ENCODE measurements around the gene SCRT2.
"Not testable (repeated sequence)": the region's sequence is repeated elsewhere in the genome, so short reads cannot be mapped to it uniquely, and the experiment has no call there.

Gene SCRT2

GRCh38 chr20:701401-702129, 26.0 kb upstream of the SCRT2 start:
- DNase-seq (ENCODE audit: low read depth, low spot score) = no peak

- DNase-seq (ENCODE audit: low read depth, low spot score) = no peak
Observed at GRCh38 chr20:699811-700338, 24.3 kb upstream of the SCRT2 start.

- DNase-seq (ENCODE audit: low read depth, low spot score) = no peak
Observed at GRCh38 chr20:699342-699741, 23.7 kb upstream of the SCRT2 start.

- no peak for DNase-seq (ENCODE audit: low read depth, low spot score)
Observed at GRCh38 chr20:698276-698675, 22.7 kb upstream of the SCRT2 start.

- DNase-seq (ENCODE audit: low read depth, low spot score) = no peak
Observed at GRCh38 chr20:697826-698225, 22.2 kb upstream of the SCRT2 start.

- no peak for DNase-seq (ENCODE audit: low read depth, low spot score)
Observed at GRCh38 chr20:695165-695866, 19.7 kb upstream of the SCRT2 start.

DNA sequence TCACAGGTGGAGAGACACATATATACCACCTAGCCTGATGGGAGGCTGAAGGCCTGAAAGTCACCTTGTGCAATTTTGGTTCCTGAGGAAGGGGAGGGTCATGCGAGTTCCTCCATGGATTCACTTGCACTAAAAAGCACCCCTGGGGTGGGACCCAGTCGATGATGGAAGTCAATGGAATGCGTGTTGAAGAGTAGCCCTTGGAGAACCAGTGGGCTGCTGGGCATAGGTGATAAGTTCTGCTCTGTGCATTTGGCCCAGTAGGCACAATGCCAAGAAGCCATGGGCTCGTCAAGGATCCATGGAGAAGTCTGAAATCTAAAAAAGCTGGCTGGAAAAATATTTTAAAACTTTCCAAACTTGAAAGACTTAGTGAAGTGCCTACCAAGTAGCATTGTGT, 18.9 kb upstream of the SCRT2 start:
- DNase-seq (ENCODE audit: low read depth, low spot score) = no peak

DNA sequence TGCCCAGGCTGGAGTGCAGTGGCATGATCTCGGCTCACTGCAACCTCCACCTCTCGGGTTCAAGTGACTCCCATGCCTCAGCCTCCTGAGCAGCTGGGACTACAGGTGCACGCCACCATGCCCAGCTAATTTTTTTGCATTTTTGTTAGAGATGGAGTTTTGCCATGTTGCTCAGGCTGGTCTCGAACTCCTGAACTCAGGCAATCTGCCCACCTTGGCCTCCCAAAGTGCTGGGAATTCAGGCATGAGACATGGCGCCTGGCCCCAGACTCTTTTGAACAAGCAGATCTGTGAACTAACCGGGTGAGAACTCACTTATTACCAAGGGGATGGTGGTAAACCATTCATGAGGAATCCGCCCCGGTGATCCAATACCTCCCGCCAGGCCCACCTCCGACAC, 18.2 kb upstream of the SCRT2 start:
- DNase-seq (ENCODE audit: low read depth, low spot score) = not testable (repeated sequence)

DNA sequence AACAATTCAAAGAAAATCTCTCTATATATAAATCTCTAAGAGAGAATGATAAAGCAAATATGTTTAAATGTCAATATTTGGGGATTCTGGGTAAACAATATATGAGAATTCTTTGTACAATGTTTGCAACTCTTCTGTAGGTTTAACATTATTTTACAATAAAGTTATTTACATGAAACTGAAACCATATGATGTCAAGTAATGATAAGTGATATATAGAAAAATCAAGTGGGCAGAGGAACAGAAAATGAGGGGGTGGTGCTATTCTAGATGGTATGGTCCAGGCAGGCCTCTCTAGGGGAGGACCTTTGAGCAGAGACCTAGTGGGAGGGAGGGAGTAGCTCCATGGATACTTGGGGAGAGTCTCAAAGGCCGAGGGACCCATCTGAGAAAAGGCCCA, 16.4 kb upstream of the SCRT2 start:
- DNase-seq (ENCODE audit: low read depth, low spot score) = no peak

- no peak for DNase-seq (ENCODE audit: low read depth, low spot score)
Observed at GRCh38 chr20:689947-690346, 14.3 kb upstream of the SCRT2 start.

GRCh38 chr20:689348-689747, 13.7 kb upstream of the SCRT2 start:
- DNase-seq (ENCODE audit: low read depth, low spot score) = no peak

DNA sequence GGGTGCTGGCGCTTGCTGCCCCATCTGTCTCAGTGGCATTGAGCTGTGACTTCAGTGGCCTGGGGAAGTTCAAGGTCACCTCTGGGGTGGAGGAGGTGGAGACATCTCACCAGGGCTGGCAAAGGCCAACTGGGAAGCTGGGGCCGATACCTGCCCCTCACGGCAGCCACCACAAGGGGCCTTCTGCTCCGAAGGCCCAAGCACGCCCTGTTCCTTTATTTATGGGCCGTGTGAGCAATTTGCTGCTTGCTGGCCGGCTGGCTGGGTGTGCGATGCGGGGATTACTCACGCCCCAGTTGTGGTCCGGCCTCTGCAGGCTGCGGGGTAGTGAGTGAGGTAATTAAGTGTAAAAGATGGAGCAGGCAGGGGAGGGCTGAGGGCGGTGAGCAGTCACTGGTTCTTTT, 13.2 kb upstream of the SCRT2 start:
- no peak for DNase-seq (ENCODE audit: low read depth, low spot score)

DNA sequence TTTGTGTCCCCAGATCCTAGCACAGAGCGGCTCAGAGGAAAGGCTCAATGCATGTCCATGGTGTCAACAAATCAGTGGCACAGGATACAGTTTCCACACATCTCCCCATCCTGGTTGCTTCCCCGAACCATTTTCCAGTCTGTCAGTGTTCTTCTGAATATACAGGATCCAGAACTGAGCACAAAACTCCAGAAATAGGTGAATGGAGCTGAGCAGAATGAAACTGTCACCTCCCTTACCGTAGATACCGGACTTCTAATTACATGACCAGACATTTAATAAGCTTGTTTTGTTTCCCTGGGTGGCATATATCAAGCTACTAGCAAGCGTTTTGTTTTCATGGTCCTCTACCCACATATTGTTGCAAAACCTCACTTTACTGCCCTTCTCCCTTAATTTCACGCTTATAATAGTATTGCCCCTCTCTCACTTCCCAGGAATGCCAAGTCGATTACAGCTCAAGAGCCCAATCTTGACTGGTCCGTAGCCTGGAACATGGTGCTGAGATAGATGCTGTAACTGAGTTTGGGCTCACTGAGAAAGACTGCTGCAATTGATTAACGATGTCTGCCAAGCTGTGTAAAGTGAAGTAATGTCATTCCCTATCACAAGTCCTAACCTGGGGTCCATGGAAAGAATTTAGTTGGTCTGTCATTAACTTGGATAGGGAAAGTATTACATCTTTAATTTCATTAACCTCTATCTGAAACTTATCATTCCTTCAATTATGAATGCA, 12.0 kb upstream of the SCRT2 start:
- no peak for DNase-seq (ENCODE audit: low read depth, low spot score)

DNA sequence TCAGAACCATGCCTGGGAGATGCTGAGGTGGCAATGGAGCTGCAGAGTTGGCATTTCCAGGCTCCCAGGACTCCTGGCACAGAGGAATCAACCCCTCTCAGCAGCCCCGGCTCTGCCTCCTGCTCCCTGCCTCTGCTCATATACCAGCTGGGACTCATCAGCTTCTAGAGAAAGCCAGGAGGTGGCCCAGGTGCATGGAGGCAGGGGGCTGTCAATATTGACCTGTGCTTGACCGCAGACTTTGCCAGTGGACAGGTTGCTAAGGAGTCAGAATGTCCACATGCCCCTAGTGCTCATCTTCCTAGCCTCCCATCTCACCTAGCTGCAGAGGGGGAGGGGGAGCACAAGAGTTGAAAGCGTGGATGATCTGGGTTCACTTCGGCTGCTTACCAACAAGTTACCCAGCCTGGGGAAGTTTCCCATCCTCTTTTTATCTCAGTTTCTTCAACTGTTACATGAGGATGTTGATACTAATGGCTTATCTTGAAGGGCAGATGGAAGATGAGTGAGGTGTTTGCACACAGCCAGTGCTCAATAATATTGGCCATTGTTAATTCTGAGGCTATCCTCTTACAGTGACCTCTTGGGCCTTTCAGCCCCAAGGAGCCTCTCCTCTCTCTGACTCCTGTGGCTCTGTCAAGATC, 9.2 kb upstream of the SCRT2 start:
- no peak for DNase-seq (ENCODE audit: low read depth, low spot score)

GRCh38 chr20:682123-682522, 6.5 kb upstream of the SCRT2 start:
- DNase-seq (ENCODE audit: low read depth, low spot score) = no peak

GRCh38 chr20:680638-681187, 5.1 kb upstream of the SCRT2 start:
- DNase-seq (ENCODE audit: low read depth, low spot score) = no peak

DNA sequence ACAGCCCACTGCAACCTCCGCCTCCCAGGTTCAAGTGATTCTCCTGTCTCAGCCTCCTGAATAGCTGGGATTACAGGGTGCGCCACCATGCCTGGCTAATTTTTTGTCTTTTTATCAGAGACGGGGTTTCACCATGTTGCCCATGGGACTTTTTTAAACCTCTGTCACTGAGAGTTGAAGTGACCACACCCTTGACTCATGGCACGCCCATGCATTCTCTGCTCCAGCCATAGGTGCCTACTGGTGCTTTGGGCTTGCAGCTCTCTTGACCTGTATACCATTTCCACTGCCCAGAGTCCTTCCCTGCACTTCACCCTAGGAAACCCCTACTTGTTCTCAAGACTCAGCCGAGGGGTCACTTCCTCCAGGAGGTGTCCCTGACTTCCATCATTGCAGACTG, 2.4 kb upstream of the SCRT2 start:
- no peak for DNase-seq (ENCODE audit: low read depth, low spot score)

- no peak for DNase-seq (ENCODE audit: low read depth, low spot score)
Observed at GRCh38 chr20:676967-677366, 1.4 kb upstream of the SCRT2 start.

DNA sequence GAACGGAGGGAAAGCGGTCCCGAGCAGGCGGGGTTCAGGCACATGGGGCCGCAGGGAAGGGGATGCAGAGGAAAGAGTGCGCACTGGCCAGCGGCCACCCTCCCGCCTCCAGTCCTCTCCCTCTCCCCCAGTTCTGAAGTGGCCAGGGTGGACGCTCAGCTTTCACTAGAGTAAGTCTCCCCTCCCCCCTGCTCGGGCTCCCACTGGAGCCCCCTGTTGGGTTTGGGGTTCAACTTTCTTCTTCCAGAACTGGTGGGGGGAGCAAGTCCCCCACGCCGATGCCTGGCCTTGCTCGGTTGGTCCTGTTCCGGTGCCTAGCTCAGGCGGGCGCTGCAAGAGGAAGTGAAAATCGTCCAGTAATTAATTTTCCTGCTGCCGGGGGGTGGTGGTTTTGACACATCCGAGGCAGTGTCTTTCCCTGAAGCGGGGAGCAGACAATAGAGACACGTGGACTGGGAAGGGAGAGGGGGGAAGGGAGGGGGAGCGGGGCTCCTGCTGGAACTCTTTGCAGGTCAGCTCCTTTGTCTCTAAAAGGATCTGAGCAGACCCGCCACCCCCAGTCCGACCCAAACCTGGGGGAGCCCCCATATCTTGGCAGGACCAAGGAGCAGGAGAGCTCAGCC, 824 bp upstream of the SCRT2 start:
- no peak for DNase-seq (ENCODE audit: low read depth, low spot score)

DNA sequence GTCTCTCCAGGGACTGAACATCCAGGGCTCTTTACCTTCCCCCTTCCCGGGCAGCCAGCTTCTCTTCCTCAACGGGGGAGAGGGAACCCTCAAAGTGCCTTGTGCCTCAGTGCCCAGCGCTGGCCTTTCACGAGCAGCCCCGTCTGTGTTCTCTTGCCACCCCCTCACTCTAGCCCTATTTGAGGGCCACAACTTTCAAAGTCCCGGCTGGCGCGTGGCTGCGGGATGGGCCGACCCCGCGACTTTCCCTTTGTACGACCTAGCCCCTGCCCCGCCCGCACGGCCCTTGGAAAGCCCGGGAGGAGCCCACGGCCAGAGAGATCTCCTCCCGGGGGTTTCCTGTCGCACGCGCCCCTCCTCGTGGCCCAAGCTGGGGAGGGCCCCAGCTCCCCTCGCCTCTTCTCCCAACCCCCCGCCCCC, 559 bp downstream of the SCRT2 start:
- no peak for DNase-seq (ENCODE audit: low read depth, low spot score)

GRCh38 chr20:673603-674001, 2.0 kb downstream of the SCRT2 start:
- DNase-seq (ENCODE audit: low read depth, low spot score) = no peak

Data from activated CD4-positive, CD25-positive, alpha-beta regulatory T cell treated with anti-CD3 and anti-CD28 coated beads, Interleukin-2, amount 50 U/mL, for 16 hours (primary cell).